CD4-positive, alpha-beta memory T cell (primary cell): ENCODE results near the gene ITIH4. TPM values are rescaled to one million over a fixed set of nuclear protein-coding genes. Genes with fewer than 3 reads are reported as not detected.

ENCODE experiments used
- CTCF ChIA-PET: fragments of 350-600 bp; sonication (Branson Sonifier 250); formaldehyde crosslinking; loops from one replicate; lab custom pipeline; 2021; ENCODE audit warnings: inconsistent platforms; ENCODE audit not compliant: partially characterized antibody; lab: Charles Lee
- POLR2A ChIA-PET: fragments of 350-600 bp; sonication (Branson Sonifier 250); formaldehyde crosslinking; loops from one replicate; lab custom pipeline; 2021; ENCODE audit not compliant: partially characterized antibody; lab: Charles Lee
- DNase-seq, 5 donors: peaks; one replicate each; pipeline versions ENCODE4 v3.0.0 to v3.0.0-alpha.2; 2020 to 2022; ENCODE audit warnings: mixed read lengths in 1 of 5
- H3K27ac ChIP-seq: one replicate; pipeline ENCODE4 v1.7.0; 2013; ENCODE audit warnings: low read depth, low read length
- H3K27me3 ChIP-seq: 2 replicates; pipeline ENCODE4 v1.7.0; 2013; ENCODE audit warnings: mild to moderate bottlenecking, low read length, moderate library complexity; ENCODE audit not compliant: insufficient read depth
- H3K36me3 ChIP-seq: 2 replicates; pipeline ENCODE4 v1.7.0; 2013; ENCODE audit warnings: mild to moderate bottlenecking, low read length, moderate library complexity; ENCODE audit not compliant: insufficient read depth
- H3K4me1 ChIP-seq: 2 replicates; pipeline ENCODE4 v1.7.0; 2013; ENCODE audit warnings: mild to moderate bottlenecking, low read length, moderate library complexity; ENCODE audit not compliant: insufficient read depth
- H3K4me3 ChIP-seq, 2 donors: one replicate each; pipeline ENCODE4 v1.7.0; 2013; ENCODE audit warnings: low read length in 2 of 2, mild to moderate bottlenecking in 1 of 2
- H3K9me3 ChIP-seq, 2 donors: one replicate each; pipeline ENCODE4 v1.7.0; 2013; ENCODE audit warnings: low read length in 2 of 2, control low read depth in 1 of 2; ENCODE audit not compliant: control insufficient read depth in 1 of 2
- H3K27ac Mint-ChIP-seq, 7 donors: one replicate each; pipeline ENCODE4 v1.8.0; 2020 to 2021; ENCODE audit warnings: mixed read lengths in 7 of 7, mild to moderate bottlenecking in 6 of 7, inconsistent platforms in 3 of 7, moderate library complexity in 3 of 7
- H3K27me3 Mint-ChIP-seq, 2 donors: one replicate each; pipeline ENCODE4 v1.8.0; 2020 to 2021; ENCODE audit warnings: mixed read lengths in 2 of 2
- H3K36me3 Mint-ChIP-seq, 2 donors: one replicate each; pipeline ENCODE4 v1.8.0; 2020 to 2021; ENCODE audit warnings: mixed read lengths in 2 of 2, inconsistent platforms in 1 of 2, mild to moderate bottlenecking in 1 of 2
- H3K4me1 Mint-ChIP-seq, 4 donors: one replicate each; pipeline ENCODE4 v1.8.0; 2020 to 2021; ENCODE audit warnings: mixed read lengths in 4 of 4, mild to moderate bottlenecking in 1 of 4
- H3K4me3 Mint-ChIP-seq, 8 donors: one replicate each; pipeline ENCODE4 v1.8.0; 2020 to 2021; ENCODE audit warnings: mixed read lengths in 8 of 8, mild to moderate bottlenecking in 7 of 8, moderate library complexity in 6 of 8, inconsistent platforms in 3 of 8
- H3K9me3 Mint-ChIP-seq, 8 donors: one replicate each; pipeline ENCODE4 v1.8.0; 2020 to 2021; ENCODE audit warnings: mixed read lengths in 8 of 8, mild to moderate bottlenecking in 5 of 8, inconsistent platforms in 3 of 8, moderate library complexity in 1 of 8
- intact Hi-C: fragments of 100-400 bp; cut with micrococcal nuclease; formaldehyde crosslinking; loops from one replicate; pipeline ENCODE4 v1.15.1; 2023
- polyA plus RNA-seq, 2 donors: library from polyadenylated mRNA; unstranded; fragments of 300-500 nt; fragmentation: Illumina TruSeq; gene quantifications; one replicate each; pipeline ENCODE4 v1.2.3, GENCODE V29; 2021
- total RNA-seq, 2 experiments: library from RNA; stranded (reverse); gene quantifications; one replicate each; pipeline ENCODE4 v1.2.3, GENCODE V29; 2021

The ITIH4 gene
- total and polyA plus RNA-seq, 4 experiments from 2014 or later, result 0.07 to 50.7 (median 26.1) TPM

- no peaks in the 10 kb centered on the region for H3K27me3 Mint-ChIP-seq
- no peak overlapping the region for H3K4me3 Mint-ChIP-seq
- H3K9me3 ChIP-seq, result no peaks in the 10 kb centered on the region
- peaks cover 0 to 4% (median 0%) of the 10 kb centered on the region in 8 donors for H3K9me3 Mint-ChIP-seq
- peak overlapping the region in 4 of 7 donors; percentile 18 to 88 (median 48) for H3K27ac Mint-ChIP-seq
- H3K4me1 ChIP-seq, result no peaks in the 10 kb centered on the region
- H3K4me1 Mint-ChIP-seq, result peaks cover 0 to 20% (median 5%) of the 10 kb centered on the region in 4 donors
- no peak overlapping the region for H3K4me3 ChIP-seq
- H3K36me3 Mint-ChIP-seq, result peaks cover 25 to 35% of the 10 kb centered on the region in 2 donors
- no peaks in the 10 kb centered on the region for H3K36me3 ChIP-seq
- ChIA-PET POLR2A (no interaction called here), CTCF (no interaction called here)
- no peak overlapping the region for H3K27ac ChIP-seq
- no peaks in the 10 kb centered on the region for H3K27me3 ChIP-seq
- no peak for DNase-seq
- intact Hi-C loops, result no loop called here
Measured at GRCh38 chr3:52859686-52860423, 29.4 kb upstream of the ITIH4 start.

- Histone ChIP-seq H3K9me3 (no peaks in the 10 kb centered on the region), H3K27ac (no peak overlapping the region), H3K27me3 (no peaks in the 10 kb centered on the region), H3K36me3 (peaks cover 5% of the 10 kb centered on the region), H3K4me3 (no peak overlapping the region), H3K4me1 (no peaks in the 10 kb centered on the region)
- DNase-seq, result no peak
- intact Hi-C loops, result no loop called here
- Mint-ChIP-seq H3K36me3 (peaks cover 21 to 38% of the 10 kb centered on the region in 2 donors), H3K4me3 (no peak overlapping the region), H3K9me3 (no peaks in the 10 kb centered on the region), H3K27ac (no peak overlapping the region), H3K4me1 (peaks cover 0 to 16% (median 4%) of the 10 kb centered on the region in 4 donors), H3K27me3 (no peaks in the 10 kb centered on the region)
- ChIA-PET CTCF (interaction anchor here (1.8 kb wide), 1 partner anchor 37 kb away, joined by 4 read pairs; no protein-coding TSS in a partner anchor), POLR2A (no interaction called here)
Measured at GRCh38 chr3:52857864-52858263, 27.4 kb upstream of the ITIH4 start.

- H3K4me3 Mint-ChIP-seq, result no peak overlapping the region
- ChIA-PET CTCF (interaction anchor here (1.8 kb wide), 1 partner anchor 38 kb away, joined by 4 read pairs; no protein-coding TSS in a partner anchor), POLR2A (no interaction called here)
- intact Hi-C loops, result no loop called here
- no peaks in the 10 kb centered on the region for H3K9me3 Mint-ChIP-seq
- no peaks in the 10 kb centered on the region for H3K4me1 ChIP-seq
- H3K4me3 ChIP-seq, result no peak overlapping the region
- peaks cover 9% of the 10 kb centered on the region for H3K36me3 ChIP-seq
- no peak overlapping the region for H3K27ac ChIP-seq
- H3K27ac Mint-ChIP-seq, result peak overlapping the region in 4 of 7 donors; percentile 18 to 43 (median 32)
- H3K27me3 ChIP-seq, result no peaks in the 10 kb centered on the region
- no peak for DNase-seq
- H3K27me3 Mint-ChIP-seq, result no peaks in the 10 kb centered on the region
- H3K9me3 ChIP-seq, result no peaks in the 10 kb centered on the region
- peaks cover 20 to 39% of the 10 kb centered on the region in 2 donors for H3K36me3 Mint-ChIP-seq
- H3K4me1 Mint-ChIP-seq, result peaks cover 0 to 14% (median 3%) of the 10 kb centered on the region in 4 donors
Measured at GRCh38 chr3:52857133-52857532, 26.7 kb upstream of the ITIH4 start.

- Mint-ChIP-seq H3K9me3 (no peaks in the 10 kb centered on the region), H3K4me3 (no peak overlapping the region), H3K27me3 (no peaks in the 10 kb centered on the region), H3K4me1 (peaks cover 0 to 10% (median 2%) of the 10 kb centered on the region in 4 donors), H3K36me3 (peaks cover 24 to 40% of the 10 kb centered on the region in 2 donors), H3K27ac (peak overlapping the region in 4 of 7 donors; percentile 31 to 81 (median 56))
- H3K27me3 ChIP-seq, result no peaks in the 10 kb centered on the region
- DNase-seq, result no peak
- H3K4me3 ChIP-seq, result no peak overlapping the region
- ChIA-PET POLR2A (no interaction called here), CTCF (no interaction called here)
- no peak overlapping the region for H3K27ac ChIP-seq
- H3K9me3 ChIP-seq, result no peaks in the 10 kb centered on the region
- H3K4me1 ChIP-seq, result no peaks in the 10 kb centered on the region
- H3K36me3 ChIP-seq, result peaks cover 14% of the 10 kb centered on the region
- intact Hi-C loops, result no loop called here
Measured at GRCh38 chr3:52856666-52857065, 26.2 kb upstream of the ITIH4 start.

GRCh38 chr3:52854013-52854412, 23.5 kb upstream of the ITIH4 start:
- H3K27ac ChIP-seq, result no peak overlapping the region

GRCh38 chr3:52852419-52852818, 21.9 kb upstream of the ITIH4 start:
- peaks cover 40% of the 10 kb centered on the region for H3K36me3 ChIP-seq
- no peak for DNase-seq
- CTCF ChIA-PET, result interaction anchor here (0.6 to 1.0 kb wide), 2 partner anchors 231 to 343 kb away, joined by 3 to 4 read pairs; no protein-coding TSS in a partner anchor
- no peaks in the 10 kb centered on the region for H3K27me3 ChIP-seq
- H3K36me3 Mint-ChIP-seq, result peaks cover 29 to 63% of the 10 kb centered on the region in 2 donors
- H3K4me1 Mint-ChIP-seq, result no peaks in the 10 kb centered on the region
- peak overlapping the region in 1 of 7 donors; percentile 62 for H3K27ac Mint-ChIP-seq
- no peak overlapping the region for H3K4me3 Mint-ChIP-seq
- no peak overlapping the region for H3K27ac ChIP-seq
- no peak overlapping the region for H3K4me3 ChIP-seq
- H3K9me3 Mint-ChIP-seq, result no peaks in the 10 kb centered on the region
- POLR2A ChIA-PET, result no interaction called here
- H3K9me3 ChIP-seq, result no peaks in the 10 kb centered on the region
- intact Hi-C loops, result no loop called here
- no peaks in the 10 kb centered on the region for H3K27me3 Mint-ChIP-seq
- no peaks in the 10 kb centered on the region for H3K4me1 ChIP-seq

More at GRCh38 chr3:52854013-52854412, 23.5 kb upstream of the ITIH4 start:
- CTCF ChIA-PET, result interaction anchor here (1.2 kb wide), 1 partner anchor 251 kb away, joined by 3 read pairs; no protein-coding TSS in a partner anchor
- no peak overlapping the region for H3K4me3 ChIP-seq
- no peak for DNase-seq
- no peak overlapping the region for H3K4me3 Mint-ChIP-seq
- H3K27me3 Mint-ChIP-seq, result no peaks in the 10 kb centered on the region
- no peaks in the 10 kb centered on the region for H3K4me1 ChIP-seq
- intact Hi-C loops, result no loop called here
- H3K9me3 ChIP-seq, result no peaks in the 10 kb centered on the region
- H3K9me3 Mint-ChIP-seq, result no peaks in the 10 kb centered on the region
- peaks cover 25% of the 10 kb centered on the region for H3K36me3 ChIP-seq
- no peak overlapping the region for H3K27ac Mint-ChIP-seq
- POLR2A ChIA-PET, result no interaction called here
- peaks cover 0 to 2% (median 0%) of the 10 kb centered on the region in 4 donors for H3K4me1 Mint-ChIP-seq
- no peaks in the 10 kb centered on the region for H3K27me3 ChIP-seq
- peaks cover 22 to 54% of the 10 kb centered on the region in 2 donors for H3K36me3 Mint-ChIP-seq

- Histone ChIP-seq H3K36me3 (peaks cover 41% of the 10 kb centered on the region), H3K27me3 (no peaks in the 10 kb centered on the region), H3K4me3 (no peak overlapping the region), H3K27ac (no peak overlapping the region), H3K4me1 (no peaks in the 10 kb centered on the region), H3K9me3 (no peaks in the 10 kb centered on the region)
- H3K4me1 Mint-ChIP-seq, result no peaks in the 10 kb centered on the region
- no peak overlapping the region for H3K4me3 Mint-ChIP-seq
- H3K27me3 Mint-ChIP-seq, result no peaks in the 10 kb centered on the region
- H3K9me3 Mint-ChIP-seq, result no peaks in the 10 kb centered on the region
- intact Hi-C loops, result loop anchor here (1.0 kb wide), 1 partner anchor 221 kb away; no protein-coding TSS in a partner anchor
- ChIA-PET POLR2A (interaction anchor here (0.5 kb wide), 1 partner anchor 260 kb away, joined by 4 read pairs; no protein-coding TSS in a partner anchor), CTCF (interaction anchor here (0.6 to 2.0 kb wide), 5 partner anchors 42 to 228 kb away, joined by 3 to 6 read pairs (median 3); no protein-coding TSS in a partner anchor)
- peak in 4 of 5 donors; percentile 20 to 27 (median 23) for DNase-seq
- peaks cover 32 to 62% of the 10 kb centered on the region in 2 donors for H3K36me3 Mint-ChIP-seq
- H3K27ac Mint-ChIP-seq, result no peak overlapping the region
Measured at GRCh38 chr3:52851348-52851747, 20.9 kb upstream of the ITIH4 start.
